H54 (cell line): Measurements from ENCODE around the gene BCL2.

Source experiments
- DNase-seq: peaks from one replicate; pipeline ENCODE4 v3.0.0; 2011; ENCODE audit warnings: low spot score, mixed read lengths; ENCODE audit not compliant: insufficient read length
- FAIRE-seq: peaks from 3 replicates; lab custom pipeline; 2011; peaks lifted over from hg19 to GRCh38; lab: Jason Lieb, UNC
- POLR2A ChIP-seq: IDR thresholded peaks from 2 replicates; pipeline ENCODE4 v1.6.1; 2011; ENCODE audit warnings: low read depth, mild to moderate bottlenecking, low read length

Gene BCL2

DNA sequence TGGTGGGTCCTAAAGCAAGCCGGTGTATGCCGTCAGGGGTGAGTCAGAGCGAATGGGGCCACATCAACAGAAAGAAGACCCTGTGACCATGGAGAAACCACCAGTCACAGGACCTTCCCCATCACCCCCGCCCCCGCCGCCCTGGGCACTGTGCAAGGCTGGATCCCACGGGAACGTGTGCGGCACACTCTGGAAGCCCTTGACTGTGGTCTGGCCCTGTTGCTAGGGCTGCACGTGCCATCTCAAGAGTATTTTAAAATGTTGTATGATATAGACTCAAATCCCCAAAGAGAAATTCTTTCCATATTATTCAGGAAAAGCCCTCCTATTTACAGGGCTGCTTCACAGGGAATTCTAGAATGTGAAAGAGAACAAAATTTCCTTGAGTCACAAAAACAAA is 174.8 kb downstream of the BCL2 start:
- DNase-seq, result no peak
- no peak for FAIRE-seq

DNA sequence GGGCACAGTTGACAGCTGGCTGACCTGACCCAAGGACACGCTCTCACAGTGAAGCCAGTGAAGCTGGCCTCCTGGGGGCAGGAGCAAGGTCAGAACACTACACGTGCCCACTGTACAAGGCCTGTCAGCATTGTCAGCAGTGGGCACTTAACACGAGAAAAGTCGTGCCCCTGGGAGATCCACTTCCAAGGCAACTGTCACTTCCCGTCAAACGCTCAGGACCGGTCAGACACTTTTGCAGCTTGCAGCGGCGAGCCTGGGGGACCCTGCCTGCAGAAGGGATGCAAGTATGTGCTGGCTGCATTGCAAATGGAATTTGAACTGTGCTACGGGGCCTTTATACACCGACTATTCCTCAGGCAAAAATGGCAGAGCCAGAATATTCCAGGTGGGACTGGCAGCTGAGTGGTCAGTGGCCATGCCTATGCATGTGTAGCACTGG is 176.2 kb downstream of the BCL2 start:
- DNase-seq, result no peak
- no peak for FAIRE-seq
- no peak for TF ChIP-seq POLR2A

More for the DNA sequence above, 174.8 kb downstream of the BCL2 start:
- TF ChIP-seq POLR2A, result no peak

DNA sequence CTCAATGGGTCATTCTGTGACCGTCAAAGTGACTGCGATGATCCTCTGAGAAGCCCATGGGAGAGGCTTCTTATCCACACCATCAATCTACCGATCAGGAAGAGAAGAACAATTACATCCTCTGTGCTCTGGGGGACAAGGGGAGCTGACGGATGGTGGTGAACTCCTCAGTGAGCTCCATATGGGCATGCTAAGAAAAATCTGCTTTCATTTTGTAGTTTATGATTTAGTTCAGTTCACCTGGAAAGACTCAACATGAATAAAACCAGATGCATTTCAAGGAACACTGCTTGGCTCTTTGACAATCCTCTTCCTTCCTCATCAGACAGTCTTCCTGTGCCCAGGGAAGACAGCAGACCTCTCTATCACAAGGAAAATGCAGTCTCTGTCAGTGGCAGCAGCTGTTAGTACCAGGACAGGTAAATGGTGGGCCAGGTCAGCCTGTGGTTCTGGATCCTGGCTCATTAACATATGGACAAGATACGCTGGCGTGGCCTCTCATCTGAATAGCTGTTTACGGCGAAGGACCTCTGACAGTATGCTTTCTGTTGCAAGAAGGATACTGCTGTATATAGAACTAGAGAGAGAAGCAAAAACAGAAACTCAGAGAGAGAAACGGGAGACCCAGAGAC is 176.9 kb downstream of the BCL2 start:
- TF ChIP-seq POLR2A, result no peak
- DNase-seq (no peak), FAIRE-seq (no peak)

DNA sequence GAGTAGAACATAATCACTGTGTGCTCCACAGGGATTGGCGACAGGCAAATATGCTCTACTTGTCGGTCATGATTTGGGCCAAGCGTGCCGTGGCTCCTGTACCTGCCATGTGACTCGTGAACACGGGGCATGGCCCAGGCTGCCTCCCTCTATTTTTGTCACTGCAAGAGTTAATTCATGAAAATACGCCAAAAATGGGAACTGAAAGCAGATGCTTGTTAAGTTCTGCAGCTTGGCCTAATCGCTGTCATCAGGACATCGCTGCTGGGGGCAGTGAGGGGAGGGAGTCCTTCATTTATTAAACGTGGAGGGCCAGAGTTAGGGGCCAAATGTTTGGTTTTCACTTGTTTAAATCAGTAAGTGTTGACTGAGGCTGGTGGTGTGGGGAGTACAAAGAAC is 177.8 kb downstream of the BCL2 start:
- FAIRE-seq (no peak), DNase-seq (no peak)
- TF ChIP-seq POLR2A, result no peak

DNA sequence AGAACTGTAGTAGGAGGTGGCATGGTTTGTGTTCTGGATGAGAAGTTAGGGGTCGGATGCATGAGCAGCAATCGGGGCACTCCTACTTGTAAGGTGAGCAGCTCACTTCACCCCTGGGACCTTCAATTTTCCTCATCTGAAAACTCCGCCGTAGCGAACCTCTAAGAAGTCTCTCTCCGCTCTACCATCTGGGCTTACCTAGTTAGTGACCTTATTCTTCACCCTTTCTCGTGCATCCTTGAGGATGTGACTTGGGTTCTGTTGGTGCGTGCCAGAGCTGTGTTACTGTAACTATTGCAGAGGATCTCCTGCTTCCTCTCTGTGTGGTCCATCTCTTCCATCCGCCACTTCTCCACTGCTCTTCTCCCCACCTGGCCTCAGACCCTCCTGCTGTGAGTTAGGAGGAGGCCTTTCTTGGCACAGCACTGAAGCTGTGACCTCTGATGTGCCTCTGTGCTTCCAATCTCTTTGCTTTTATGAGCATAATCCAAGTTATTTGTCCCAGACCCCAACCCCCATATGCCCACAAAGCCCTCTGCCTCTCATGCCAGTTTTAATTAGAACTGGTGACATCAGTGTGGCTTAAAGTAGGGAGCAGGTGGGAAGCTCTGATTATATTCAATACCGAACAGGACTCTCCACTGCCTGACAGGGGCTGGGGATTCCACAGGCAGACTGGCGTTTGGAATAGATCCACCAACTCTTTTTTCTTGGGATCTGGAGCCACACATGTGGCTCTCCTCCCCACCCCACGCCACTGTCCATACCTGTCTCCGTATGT is 178.4 kb downstream of the BCL2 start:
- TF ChIP-seq POLR2A, result no peak
- DNase-seq (no peak), FAIRE-seq (no peak)

DNA sequence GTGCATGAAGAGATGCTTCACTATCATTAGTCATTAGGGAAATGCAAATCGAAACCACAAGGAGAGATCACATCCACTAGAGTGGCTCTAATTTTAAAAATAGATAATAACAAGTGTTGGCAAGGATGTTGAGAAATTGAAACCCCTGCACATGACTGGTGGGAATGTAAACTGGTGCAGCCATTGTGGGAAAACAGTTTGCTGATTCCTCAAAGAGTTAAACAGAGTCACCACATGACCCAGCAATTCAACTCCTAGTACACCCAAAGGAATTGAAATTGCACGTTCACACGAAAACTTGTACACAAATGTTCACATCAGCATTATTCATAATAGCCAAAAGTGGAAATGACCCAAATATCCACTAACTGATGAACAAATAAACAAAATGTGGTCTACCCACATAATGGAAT is 179.5 kb downstream of the BCL2 start:
- DNase-seq (no peak), FAIRE-seq (no peak)
- no peak for TF ChIP-seq POLR2A

DNA sequence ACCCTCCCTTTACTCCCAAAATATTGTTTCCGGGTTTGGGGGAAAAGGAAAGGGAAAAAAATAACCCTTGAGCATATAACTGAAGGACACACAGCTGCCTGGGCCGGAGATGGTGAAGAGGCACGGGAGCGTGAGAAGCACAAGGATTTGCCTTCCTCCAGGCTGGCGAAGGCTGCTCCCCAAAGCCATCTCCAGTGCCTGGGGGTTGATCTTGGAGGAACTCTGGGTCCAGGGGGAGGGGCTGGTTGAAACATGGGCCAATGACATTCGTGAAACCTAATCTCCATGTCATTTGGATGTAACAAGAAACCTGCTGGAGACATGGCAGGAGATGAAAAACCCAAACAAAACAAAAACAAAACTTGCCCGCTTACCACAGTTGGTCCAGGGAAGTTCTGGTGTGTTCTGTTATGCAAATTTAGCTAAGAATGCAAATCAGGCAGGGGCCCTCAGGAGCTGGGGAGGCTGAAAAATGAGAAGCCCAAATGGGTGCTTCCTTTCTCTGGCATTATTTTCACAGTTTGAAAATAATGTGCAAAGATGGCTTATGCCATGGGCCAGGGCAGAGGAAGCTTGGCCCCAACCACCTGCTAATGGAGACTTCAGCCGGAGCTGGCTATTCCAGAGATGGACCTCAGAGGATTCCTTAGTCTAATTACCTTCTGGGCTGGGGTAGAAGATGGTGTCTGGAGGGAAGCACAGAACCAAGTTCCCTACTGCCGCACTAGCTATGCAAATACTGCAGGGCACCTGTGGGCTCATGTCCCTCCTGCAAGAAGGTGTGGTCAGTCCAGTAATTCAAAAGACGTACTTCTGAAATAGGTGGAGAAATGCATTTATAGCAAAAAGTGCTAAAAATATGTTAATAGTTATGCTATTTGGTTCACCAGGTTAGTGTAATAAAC is 180.9 kb downstream of the BCL2 start:
- TF ChIP-seq POLR2A, result no peak
- DNase-seq, result no peak
- no peak for FAIRE-seq

DNA sequence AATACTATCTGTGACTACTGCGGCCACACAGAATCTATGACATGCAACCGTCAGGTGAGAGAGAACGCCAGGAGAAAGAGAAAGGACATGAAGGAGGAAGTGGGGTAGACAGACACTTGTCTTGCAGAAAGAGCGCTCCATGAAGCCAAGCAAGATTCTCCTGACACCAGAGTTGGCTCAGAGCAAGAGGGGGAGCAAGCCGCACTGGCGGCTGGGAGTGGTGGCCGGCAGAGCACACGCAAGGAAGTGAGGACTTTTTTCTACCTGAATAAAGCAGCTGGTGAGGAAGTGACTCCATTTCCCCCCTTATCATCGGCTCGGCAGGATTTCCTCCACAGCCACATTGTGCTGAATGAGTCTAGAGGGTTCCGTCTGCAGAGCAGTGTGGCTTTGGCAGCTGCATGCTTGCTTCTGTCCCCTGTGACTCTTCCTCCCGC is 181.6 kb downstream of the BCL2 start:
- FAIRE-seq, result no peak
- no peak for DNase-seq
- TF ChIP-seq POLR2A, result no peak

DNA sequence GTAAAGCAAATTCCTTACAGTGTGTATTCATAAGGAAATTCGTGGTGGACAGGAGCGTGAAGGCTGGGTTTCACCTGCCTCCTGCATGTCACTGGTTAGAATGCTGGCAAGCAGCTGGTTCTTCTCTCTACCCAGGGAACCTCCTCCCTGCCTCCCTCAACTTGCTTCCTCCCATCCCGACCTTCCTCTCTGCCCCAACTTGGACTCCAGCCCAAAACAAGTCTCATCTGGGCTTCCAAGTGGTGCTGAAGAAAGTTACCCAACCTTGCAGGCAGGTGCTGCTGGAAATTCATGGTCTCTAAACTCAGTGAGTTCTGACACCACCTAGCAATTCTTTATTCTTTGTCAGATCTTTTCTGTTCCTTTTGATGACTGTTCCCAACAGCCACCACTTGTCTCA is 184.5 kb downstream of the BCL2 start:
- TF ChIP-seq POLR2A, result no peak

DNA sequence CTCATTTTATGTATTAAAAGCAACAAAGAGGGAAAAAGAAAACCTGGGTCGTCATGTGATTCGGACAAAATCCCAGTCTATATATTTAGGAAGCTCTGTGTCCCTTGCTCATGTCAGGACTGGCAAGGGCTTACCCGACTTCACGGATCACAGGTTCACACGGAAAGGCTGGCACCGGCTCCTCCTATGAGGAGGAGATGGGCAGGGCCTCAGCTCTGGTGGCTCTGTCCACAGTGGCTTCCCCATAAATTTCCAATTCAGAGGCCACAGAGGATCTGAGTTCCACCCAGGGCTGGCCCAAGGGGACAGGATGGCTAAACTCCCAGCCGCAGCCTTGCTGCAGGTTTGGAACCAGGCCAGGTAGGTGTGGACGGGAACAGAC is 186.8 kb downstream of the BCL2 start:
- TF ChIP-seq POLR2A, result no peak
- no peak for DNase-seq
- FAIRE-seq, result no peak

More for the DNA sequence above, 184.5 kb downstream of the BCL2 start:
- no peak for FAIRE-seq
- no peak for DNase-seq

DNA sequence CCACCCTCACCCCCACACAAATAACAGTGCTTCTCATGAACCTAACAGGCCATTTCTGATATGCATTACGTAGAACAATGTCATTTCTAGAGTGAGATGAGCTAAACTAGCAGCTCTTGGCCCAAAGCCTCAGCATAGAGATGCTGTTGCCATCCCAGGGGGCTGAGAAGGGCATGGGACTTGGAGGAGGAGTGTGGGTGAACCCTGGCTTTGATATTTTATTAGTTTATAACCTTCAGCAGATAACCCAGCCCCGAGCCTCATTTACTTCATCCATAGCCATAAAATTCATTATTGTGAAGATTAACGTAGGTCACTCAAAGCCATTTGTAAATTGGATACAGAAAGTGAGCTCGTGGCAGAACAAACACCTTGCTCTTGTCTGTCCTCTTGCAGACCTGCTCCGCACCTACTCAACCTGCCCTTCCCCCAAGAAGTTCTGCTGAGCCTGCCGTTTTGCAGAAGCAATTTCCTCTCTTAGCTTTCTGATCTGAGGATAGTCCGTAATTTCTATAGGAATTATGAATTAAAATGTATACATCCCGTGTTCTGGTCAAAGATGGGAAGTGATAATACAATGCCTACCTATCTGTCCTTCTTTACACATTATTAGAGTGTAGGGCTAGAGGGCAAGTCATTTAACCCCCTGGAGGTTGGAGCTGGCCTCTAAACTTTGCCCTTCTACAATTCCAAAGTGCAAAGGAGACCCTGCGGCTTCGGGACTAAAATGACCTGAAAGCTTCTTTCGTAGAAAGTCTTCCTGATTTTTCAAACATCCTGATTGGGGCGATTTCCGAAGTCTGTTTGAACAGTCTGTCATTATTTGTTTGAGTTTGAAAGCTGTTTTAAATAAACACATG is 187.4 kb downstream of the BCL2 start:
- TF ChIP-seq POLR2A, result no peak
- DNase-seq (no peak), FAIRE-seq (no peak)

DNA sequence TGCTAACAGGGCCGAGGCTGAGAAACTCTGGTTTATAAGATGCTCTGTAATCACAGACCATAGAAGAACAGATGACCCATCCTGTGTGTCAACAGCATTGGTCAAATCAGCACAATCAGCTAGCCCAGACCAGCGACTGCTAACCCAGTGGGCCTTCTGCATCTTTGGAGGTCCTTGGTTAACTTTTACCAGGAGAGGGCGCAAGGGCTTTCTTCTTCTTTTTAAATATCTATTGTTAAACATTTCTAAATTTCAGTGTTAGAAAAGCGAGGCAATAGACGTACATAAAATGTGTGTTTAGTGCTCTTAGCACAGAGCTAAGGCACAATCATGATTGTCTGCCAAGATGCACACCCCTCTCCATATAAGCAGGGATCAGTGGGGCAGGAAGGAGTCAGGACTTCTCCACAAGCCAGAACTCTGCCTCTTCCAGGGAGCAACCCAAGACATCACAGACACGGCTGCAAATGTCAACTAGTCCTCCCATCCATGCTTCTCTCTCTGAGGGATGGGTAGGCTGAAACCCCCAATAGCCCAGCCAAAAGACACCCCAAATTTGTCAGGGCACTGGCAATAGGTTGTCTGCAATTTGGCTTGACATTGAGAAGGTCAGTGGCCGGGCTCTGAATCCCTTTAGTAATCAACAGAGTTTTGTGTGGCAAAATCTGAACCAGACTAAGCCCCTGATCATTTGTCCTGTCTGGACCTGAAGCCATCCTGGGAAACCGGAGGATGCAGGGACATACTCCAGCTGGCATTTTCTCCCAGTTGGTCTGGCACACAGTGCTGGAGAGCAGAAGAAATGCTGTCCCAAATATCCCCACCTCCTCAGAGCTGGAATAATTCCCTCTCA is 188.2 kb downstream of the BCL2 start:
- FAIRE-seq, result no peak
- TF ChIP-seq POLR2A, result no peak
- peak; percentile 27 for DNase-seq
